ENCODE measurements around the gene SOX2. TPM values are rescaled to one million over a fixed set of nuclear protein-coding genes. Genes with fewer than 3 reads are reported as not detected.
A peak's percentile ranks its signal among the peaks of the same experiment; 100 is the strongest.

SOX2 gene
- total and polyA plus RNA-seq, 2 experiments from 2014 or later: 2.2 to 3.5 TPM

GRCh38 chr3:181722766-181723425 lies 11.2 kb downstream of the SOX2 start:
- Histone ChIP-seq H3K4me2 (no peak overlapping the region), H3K36me3 (replicated peaks; ENCODE audit: insufficient read depth, low read depth) (no peaks in the 10 kb centered on the region), H3K9me2 (replicated peaks; ENCODE audit: insufficient read depth) (no peaks in the 10 kb centered on the region), H3K79me2 (no peaks in the 10 kb centered on the region), H3K27ac (no peak overlapping the region), H3K4me3 (no peak overlapping the region), H3K9me3 (ENCODE audit: low read depth) (no peaks in the 10 kb centered on the region), H3K27me3 (peaks cover 99% of the 10 kb centered on the region), H3K4me1 (ENCODE audit: insufficient read depth) (peaks cover 20% of the 10 kb centered on the region), H4K20me1 (ENCODE audit: insufficient read depth, poor library complexity, severe bottlenecking) (no peaks in the 10 kb centered on the region), H2AFZ (no peak overlapping the region)
- WGBS (ENCODE audit: low lambda C conversion rate, missing lambda C conversion rate): 78% methylated on average over 11 of the region's 11 CpGs
- TF ChIP-seq EZH2 (IDR thresholded peaks at IDR 0.05; ENCODE audit: borderline replicate concordance) (no peak), EZH2phosphoT487 (IDR thresholded peaks at IDR 0.05; ENCODE audit: low read depth, severe bottlenecking, unreplicated experiment) (no peak), CTCF (IDR thresholded peaks at IDR 0.05; ENCODE audit: poor library complexity) (no peak)
- DNase-seq (ENCODE audit: low spot score): no peak

- DNase-seq (ENCODE audit: low spot score): no peak
- no peak overlapping the region for H3K4me2 ChIP-seq
- no peak for TF ChIP-seq EZH2 (IDR thresholded peaks at IDR 0.05; ENCODE audit: borderline replicate concordance)
- no peak for TF ChIP-seq EZH2phosphoT487 (IDR thresholded peaks at IDR 0.05; ENCODE audit: low read depth, severe bottlenecking, unreplicated experiment)
- no peaks in the 10 kb centered on the region for H3K36me3 ChIP-seq (replicated peaks; ENCODE audit: insufficient read depth, low read depth)
- no peaks in the 10 kb centered on the region for H3K9me2 ChIP-seq (replicated peaks; ENCODE audit: insufficient read depth)
- no peaks in the 10 kb centered on the region for H3K79me2 ChIP-seq
- peaks cover 99% of the 10 kb centered on the region for H3K27me3 ChIP-seq
- peaks cover 20% of the 10 kb centered on the region for H3K4me1 ChIP-seq (ENCODE audit: insufficient read depth)
- no peaks in the 10 kb centered on the region for H4K20me1 ChIP-seq (ENCODE audit: insufficient read depth, poor library complexity, severe bottlenecking)
- H2AFZ ChIP-seq: no peak overlapping the region
- H3K27ac ChIP-seq: no peak overlapping the region
- WGBS (ENCODE audit: low lambda C conversion rate, missing lambda C conversion rate): 71% methylated on average over 27 of the region's 27 CpGs
- no peak overlapping the region for H3K4me3 ChIP-seq
- no peaks in the 10 kb centered on the region for H3K9me3 ChIP-seq (ENCODE audit: low read depth)
These were observed 12.0 kb downstream of the SOX2 start for GRCh38 chr3:181723625-181724191.

- no peaks in the 10 kb centered on the region for H3K9me2 ChIP-seq (replicated peaks; ENCODE audit: insufficient read depth)
- H3K27me3 ChIP-seq: peaks cover 99% of the 10 kb centered on the region
- no peaks in the 10 kb centered on the region for H3K9me3 ChIP-seq (ENCODE audit: low read depth)
- H3K4me2 ChIP-seq: no peak overlapping the region
- H4K20me1 ChIP-seq (ENCODE audit: insufficient read depth, poor library complexity, severe bottlenecking): no peaks in the 10 kb centered on the region
- TF ChIP-seq EZH2 (IDR thresholded peaks at IDR 0.05; ENCODE audit: borderline replicate concordance) (peak; percentile 71), EZH2phosphoT487 (IDR thresholded peaks at IDR 0.05; ENCODE audit: low read depth, severe bottlenecking, unreplicated experiment) (peak; percentile 70), CTCF (IDR thresholded peaks at IDR 0.05; ENCODE audit: poor library complexity) (no peak)
- H3K79me2 ChIP-seq: no peaks in the 10 kb centered on the region
- H2AFZ ChIP-seq: no peak overlapping the region
- H3K36me3 ChIP-seq (replicated peaks; ENCODE audit: insufficient read depth, low read depth): no peaks in the 10 kb centered on the region
- peaks cover 20% of the 10 kb centered on the region for H3K4me1 ChIP-seq (ENCODE audit: insufficient read depth)
- no peak overlapping the region for H3K4me3 ChIP-seq
- no peak overlapping the region for H3K27ac ChIP-seq
- DNase-seq (ENCODE audit: low spot score): no peak
- 52% methylated on average over 31 of the region's 31 CpGs for WGBS (ENCODE audit: low lambda C conversion rate, missing lambda C conversion rate)
These were observed 12.7 kb downstream of the SOX2 start for GRCh38 chr3:181724192-181724965.
